ENCODE measurements around the gene KHNYN. TPM values are rescaled to one million over a fixed set of nuclear protein-coding genes. Genes with fewer than 3 reads are reported as not detected.
A peak's percentile ranks its signal among the peaks of the same experiment; 100 is the strongest.

Gene KHNYN
- total RNA-seq, 1 experiment from 2014 or later = 30.9 TPM

- in situ Hi-C loops (cut with HindIII; ENCODE audit: low pct_unique_long_range_greater_than_20kb, low sequenced_read_pairs) = no loop called here
- no peak for DNase-seq (ENCODE audit: low read depth, low spot score)
Observed at GRCh38 chr14:24398653-24399446, 30.9 kb upstream of the KHNYN start, which contains the start of gene NYNRIN. TSS of gene NYNRIN (plus strand) at chr14:24399003. CDS start at chr14:24399247, 244 bp downstream.

DNA sequence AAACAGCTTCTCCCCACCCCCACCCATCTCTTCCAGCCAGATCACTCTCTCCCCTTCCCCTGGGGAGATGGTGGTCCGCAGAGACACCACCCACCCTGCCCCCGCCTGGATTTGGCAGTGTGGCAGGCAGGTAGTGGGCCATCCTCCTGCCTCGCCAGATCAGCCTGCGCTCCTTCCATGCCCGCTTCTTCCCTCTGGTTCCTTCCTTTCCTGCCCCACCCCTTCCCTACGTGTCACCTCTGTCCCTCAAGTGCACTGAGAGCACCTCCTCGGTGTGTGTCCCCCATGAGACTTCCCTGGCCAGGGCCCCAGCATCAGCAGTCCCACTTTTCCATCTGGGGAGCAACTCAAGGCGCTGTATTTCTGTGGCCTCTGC lies 30.3 kb upstream of the KHNYN start:
- DNase-seq (ENCODE audit: low read depth, low spot score) = no peak
- in situ Hi-C loops (cut with HindIII; ENCODE audit: low pct_unique_long_range_greater_than_20kb, low sequenced_read_pairs) = no loop called here

- no peak for DNase-seq (ENCODE audit: low read depth, low spot score)
- in situ Hi-C loops (cut with HindIII; ENCODE audit: low pct_unique_long_range_greater_than_20kb, low sequenced_read_pairs) = no loop called here
Observed at GRCh38 chr14:24399999-24400718, 29.6 kb upstream of the KHNYN start.

DNA sequence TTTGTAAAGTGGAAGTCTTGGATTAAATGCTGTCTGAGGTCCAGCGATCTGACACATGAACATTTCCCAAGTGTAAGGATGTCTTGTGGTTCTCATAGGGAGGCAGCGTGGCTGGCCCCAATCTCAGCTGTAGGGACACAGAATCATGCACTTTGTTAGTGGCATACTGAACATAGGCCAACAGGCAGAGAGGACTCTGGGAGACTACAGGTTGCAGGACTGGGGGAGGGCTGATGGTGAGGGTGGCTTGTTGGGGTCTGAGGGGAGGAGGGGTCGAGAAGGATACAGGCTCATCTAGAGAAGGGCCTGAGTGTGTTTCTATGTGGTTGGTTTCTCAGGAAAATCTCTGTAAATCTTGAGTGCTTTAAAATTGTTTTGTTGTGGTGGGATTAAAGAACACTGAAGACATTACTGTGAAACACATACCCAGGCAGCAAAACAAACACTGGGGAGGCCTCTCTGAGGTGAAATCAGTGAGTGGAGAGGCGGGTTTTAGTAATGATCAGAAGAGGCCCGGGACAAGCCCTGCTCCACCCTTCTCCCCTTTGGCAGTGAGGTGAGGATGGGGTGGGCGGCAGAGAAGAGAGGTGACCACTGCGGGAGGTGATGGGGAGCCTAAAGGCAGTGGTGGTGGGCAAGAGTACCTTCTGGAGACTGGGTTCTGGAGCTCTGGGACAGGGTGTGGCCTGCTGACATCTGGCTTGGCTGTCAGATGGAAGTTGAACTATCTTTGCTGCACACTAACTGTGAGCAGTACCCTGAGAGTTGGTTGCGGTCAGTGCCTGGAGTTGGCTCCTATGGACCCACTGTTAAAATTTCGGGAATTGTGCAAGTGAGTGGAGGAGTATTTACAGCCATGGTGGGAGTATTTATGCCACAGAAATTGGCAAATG lies 27.7 kb upstream of the KHNYN start:
- in situ Hi-C loops (cut with HindIII; ENCODE audit: low pct_unique_long_range_greater_than_20kb, low sequenced_read_pairs) = no loop called here
- DNase-seq (ENCODE audit: low read depth, low spot score) = no peak

GRCh38 chr14:24403294-24403998 lies 26.3 kb upstream of the KHNYN start:
- in situ Hi-C loops (cut with HindIII; ENCODE audit: low pct_unique_long_range_greater_than_20kb, low sequenced_read_pairs) = no loop called here
- no peak for DNase-seq (ENCODE audit: low read depth, low spot score)

DNA sequence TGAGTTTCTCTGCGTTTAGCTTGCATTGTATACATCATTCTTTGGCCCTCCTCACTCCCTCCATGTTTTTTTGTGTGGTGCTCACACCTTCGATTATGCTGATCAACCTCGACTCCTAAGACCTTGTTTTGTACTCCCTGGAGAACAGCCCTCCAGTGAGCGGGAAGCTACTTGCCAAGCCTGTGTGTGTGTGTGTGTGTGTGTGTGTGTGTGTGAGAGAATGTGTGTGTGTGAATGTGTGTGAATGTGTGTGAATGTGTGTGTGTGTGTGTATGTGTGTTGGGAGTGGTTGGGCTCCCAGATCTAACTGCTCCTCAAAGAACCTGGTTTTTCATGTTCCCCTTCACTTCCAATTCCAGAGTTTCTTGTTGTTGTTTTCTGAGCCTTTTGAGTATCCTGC lies 24.9 kb upstream of the KHNYN start:
- in situ Hi-C loops (cut with HindIII; ENCODE audit: low pct_unique_long_range_greater_than_20kb, low sequenced_read_pairs) = no loop called here
- no peak for DNase-seq (ENCODE audit: low read depth, low spot score)

GRCh38 chr14:24406416-24406815 lies 23.3 kb upstream of the KHNYN start:
- in situ Hi-C loops (cut with HindIII; ENCODE audit: low pct_unique_long_range_greater_than_20kb, low sequenced_read_pairs) = no loop called here
- DNase-seq (ENCODE audit: low read depth, low spot score) = no peak

- in situ Hi-C loops (cut with HindIII; ENCODE audit: low pct_unique_long_range_greater_than_20kb, low sequenced_read_pairs) = no loop called here
- no peak for DNase-seq (ENCODE audit: low read depth, low spot score)
Observed at GRCh38 chr14:24407608-24408325, 22.0 kb upstream of the KHNYN start.

GRCh38 chr14:24408764-24409163 lies 21.0 kb upstream of the KHNYN start:
- in situ Hi-C loops (cut with HindIII; ENCODE audit: low pct_unique_long_range_greater_than_20kb, low sequenced_read_pairs) = no loop called here
- no peak for DNase-seq (ENCODE audit: low read depth, low spot score)

DNA sequence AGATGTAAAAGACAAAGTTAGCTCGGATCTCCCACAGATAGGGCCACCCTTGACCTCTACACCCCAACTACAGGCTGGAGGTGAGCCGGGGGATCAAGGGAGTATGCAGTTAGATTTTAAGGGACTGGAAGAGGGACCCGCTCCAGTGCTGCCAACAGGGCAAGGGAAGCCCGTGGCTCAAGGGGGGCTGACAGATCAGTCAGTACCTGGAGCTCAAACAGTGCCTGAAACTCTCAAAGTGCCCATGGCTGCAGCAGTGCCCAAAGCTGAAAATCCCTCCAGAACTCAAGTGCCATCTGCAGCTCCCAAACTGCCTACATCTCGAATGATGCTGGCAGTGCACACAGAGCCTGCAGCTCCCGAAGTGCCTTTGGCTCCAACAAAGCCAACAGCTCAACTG lies 20.6 kb upstream of the KHNYN start:
- in situ Hi-C loops (cut with HindIII; ENCODE audit: low pct_unique_long_range_greater_than_20kb, low sequenced_read_pairs) = no loop called here
- DNase-seq (ENCODE audit: low read depth, low spot score) = no peak

DNA sequence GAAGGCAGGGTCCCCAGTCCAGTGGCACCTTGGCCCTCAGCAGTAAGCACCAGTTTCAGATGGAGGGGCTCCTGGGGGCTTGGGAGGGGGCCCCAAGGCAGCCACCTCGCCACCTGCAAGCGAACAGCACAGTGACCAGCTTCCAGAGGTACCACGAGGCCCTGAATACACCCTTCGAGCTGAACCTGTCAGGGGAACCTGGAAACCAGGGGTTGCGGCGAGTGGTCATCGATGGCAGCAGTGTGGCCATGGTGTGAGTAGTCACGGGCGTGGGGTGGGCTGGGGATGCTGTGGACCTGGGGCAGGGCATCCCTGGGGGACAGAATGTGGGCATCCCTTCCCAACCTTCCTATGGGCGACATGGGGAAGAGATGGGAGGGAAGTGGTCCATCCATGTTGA lies 19.8 kb upstream of the KHNYN start:
- no peak for DNase-seq (ENCODE audit: low read depth, low spot score)
- in situ Hi-C loops (cut with HindIII; ENCODE audit: low pct_unique_long_range_greater_than_20kb, low sequenced_read_pairs) = no loop called here

- in situ Hi-C loops (cut with HindIII; ENCODE audit: low pct_unique_long_range_greater_than_20kb, low sequenced_read_pairs) = no loop called here
- peak; percentile 71 for DNase-seq (ENCODE audit: low read depth, low spot score)
Observed at GRCh38 chr14:24411443-24412389, 18.0 kb upstream of the KHNYN start.

DNA sequence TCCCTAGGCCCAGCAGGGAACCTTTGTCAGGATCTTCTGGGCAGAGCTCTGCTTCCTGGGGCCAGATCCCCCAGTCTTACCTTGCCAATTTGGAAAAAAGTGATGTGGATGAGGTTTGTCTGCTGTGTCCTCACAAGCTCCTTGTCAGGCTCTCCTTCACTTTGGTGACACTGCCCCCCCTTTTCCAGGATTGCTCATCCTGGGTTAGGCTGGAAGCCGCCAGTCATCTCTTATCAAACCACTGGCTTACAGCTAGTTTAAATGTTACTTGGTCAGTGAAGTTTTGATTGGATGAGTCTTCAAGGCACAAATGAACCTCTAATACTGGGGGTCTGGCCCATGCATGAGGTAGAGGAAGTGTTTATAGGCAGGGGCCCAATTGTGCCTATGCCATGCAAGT lies 15.7 kb upstream of the KHNYN start:
- in situ Hi-C loops (cut with HindIII; ENCODE audit: low pct_unique_long_range_greater_than_20kb, low sequenced_read_pairs) = no loop called here

GRCh38 chr14:24414732-24415420 lies 14.9 kb upstream of the KHNYN start:
- no peak for DNase-seq (ENCODE audit: low read depth, low spot score)
- in situ Hi-C loops (cut with HindIII; ENCODE audit: low pct_unique_long_range_greater_than_20kb, low sequenced_read_pairs) = no loop called here

More for the DNA sequence above, 15.7 kb upstream of the KHNYN start:
- DNase-seq (ENCODE audit: low read depth, low spot score) = no peak

GRCh38 chr14:24415421-24416253 lies 14.1 kb upstream of the KHNYN start:
- DNase-seq (ENCODE audit: low read depth, low spot score) = no peak
- in situ Hi-C loops (cut with HindIII; ENCODE audit: low pct_unique_long_range_greater_than_20kb, low sequenced_read_pairs) = no loop called here
